Stimulated activated CD8-positive, alpha-beta memory T cell treated with anti-CD3 and anti-CD28 coated beads, Interleukin-15, amount 100 ng/mL, for 4 hours (primary cell): ENCODE data around the gene TWF2.
A peak's percentile ranks its signal among the peaks of the same experiment; 100 is the strongest.

Experiments used
- DNase-seq, 2 donors: peaks; one replicate each; pipeline ENCODE4 v3.0.0-alpha.2; 2020; ENCODE audit warnings: low read depth in 2 of 2

The TWF2 gene

GRCh38 chr3:52202384-52203077 is 36.4 kb downstream of the TWF2 start:
- no peak for DNase-seq

GRCh38 chr3:52200981-52201679 is 37.8 kb downstream of the TWF2 start:
- no peak for DNase-seq

- DNase-seq, result no peak
Observed at GRCh38 chr3:52198643-52199608, 40.0 kb downstream of the TWF2 start.

DNA sequence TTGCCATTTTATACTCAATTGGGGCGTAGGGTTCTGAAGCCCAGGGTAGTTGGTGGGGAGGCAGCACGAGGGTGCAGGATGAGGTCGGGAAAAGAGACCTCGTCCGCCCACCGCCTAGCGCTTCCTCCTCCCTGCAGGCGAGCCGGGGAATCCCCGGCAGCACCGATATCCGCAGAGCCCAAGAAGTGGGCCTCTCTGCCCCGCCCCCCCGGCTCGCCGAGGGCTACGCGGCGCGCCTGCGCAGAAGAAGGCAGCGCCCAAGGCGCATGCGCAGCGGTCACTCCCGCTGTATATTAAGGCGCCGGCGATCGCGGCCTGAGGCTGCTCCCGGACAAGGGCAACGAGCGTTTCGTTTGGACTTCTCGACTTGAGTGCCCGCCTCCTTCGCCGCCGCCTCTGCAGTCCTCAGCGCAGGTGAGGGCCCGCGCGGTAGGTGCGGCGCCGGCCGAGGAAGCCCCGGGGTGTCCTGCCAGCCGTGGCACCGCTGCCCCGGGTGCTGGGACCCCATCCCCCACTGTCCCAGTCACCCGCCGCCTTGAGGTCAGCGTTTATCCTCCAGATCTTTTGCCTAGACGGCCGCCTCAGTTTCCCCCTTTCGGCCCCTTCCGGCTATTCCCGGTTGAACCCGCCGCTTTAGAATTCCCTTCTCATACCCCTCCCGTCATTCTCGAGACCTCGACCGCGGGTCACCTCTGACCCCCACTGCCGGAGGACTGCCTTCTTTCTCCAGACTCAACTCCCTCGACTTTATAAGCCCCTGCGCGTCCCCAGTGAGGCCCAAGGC is 40.9 kb downstream of the TWF2 start, which contains the start of gene ALAS1:
TSS of gene ALAS1 (plus strand) at position 319 of the 784 bp plus-strand sequence. CDS start 1,082 bp downstream, outside the sequence.
- peak; percentile 86 to 89 for DNase-seq

- no peak for DNase-seq
Observed at GRCh38 chr3:52197499-52197841, 41.5 kb downstream of the TWF2 start.

DNA sequence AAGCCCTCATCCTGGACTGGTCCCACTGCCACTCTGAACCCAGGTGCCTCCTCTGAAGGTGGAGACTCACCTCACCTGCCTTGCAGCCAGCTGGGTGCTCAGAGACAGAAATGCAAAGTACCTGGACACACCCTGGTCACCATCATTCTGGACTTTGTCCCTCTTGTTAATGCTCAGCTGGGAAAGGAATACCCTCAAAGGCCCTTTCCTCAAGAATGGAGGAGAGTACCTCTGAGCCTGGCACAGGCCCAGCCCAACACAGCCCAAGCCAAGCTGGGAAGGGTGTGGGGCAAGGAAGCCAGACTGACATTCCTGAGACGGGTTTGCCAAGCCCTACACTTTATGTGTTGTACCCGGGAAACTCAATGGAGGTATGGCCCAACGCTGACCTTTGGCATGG is 42.0 kb downstream of the TWF2 start:
- DNase-seq, result no peak

GRCh38 chr3:52195823-52196331 is 43.1 kb downstream of the TWF2 start:
- no peak for DNase-seq

- no peak for DNase-seq
Observed at GRCh38 chr3:52195291-52195597, 43.7 kb downstream of the TWF2 start.

- DNase-seq, result no peak
Observed at GRCh38 chr3:52194485-52195290, 44.3 kb downstream of the TWF2 start.

- DNase-seq, result no peak
Observed at GRCh38 chr3:52193065-52193464, 45.9 kb downstream of the TWF2 start.

DNA sequence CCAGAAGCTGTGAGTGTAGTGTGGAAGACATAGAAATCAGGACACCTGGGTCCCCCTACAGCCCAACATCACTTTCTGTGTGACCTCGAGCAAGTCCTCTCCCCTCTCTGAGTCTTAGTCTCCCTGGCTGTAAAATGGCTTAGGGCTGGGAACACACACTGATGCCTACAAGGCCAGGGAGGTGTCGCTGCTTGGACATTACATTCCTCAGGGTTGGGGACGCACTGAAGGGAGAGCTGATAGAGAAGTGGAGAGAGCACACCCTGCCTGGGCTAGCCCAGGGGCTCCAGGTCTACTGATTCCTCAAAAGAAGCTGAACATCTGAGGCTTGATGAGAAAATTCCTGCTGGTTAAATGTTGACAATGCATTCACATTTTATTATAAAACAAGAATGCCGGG is 47.3 kb downstream of the TWF2 start:
- DNase-seq, result no peak

DNA sequence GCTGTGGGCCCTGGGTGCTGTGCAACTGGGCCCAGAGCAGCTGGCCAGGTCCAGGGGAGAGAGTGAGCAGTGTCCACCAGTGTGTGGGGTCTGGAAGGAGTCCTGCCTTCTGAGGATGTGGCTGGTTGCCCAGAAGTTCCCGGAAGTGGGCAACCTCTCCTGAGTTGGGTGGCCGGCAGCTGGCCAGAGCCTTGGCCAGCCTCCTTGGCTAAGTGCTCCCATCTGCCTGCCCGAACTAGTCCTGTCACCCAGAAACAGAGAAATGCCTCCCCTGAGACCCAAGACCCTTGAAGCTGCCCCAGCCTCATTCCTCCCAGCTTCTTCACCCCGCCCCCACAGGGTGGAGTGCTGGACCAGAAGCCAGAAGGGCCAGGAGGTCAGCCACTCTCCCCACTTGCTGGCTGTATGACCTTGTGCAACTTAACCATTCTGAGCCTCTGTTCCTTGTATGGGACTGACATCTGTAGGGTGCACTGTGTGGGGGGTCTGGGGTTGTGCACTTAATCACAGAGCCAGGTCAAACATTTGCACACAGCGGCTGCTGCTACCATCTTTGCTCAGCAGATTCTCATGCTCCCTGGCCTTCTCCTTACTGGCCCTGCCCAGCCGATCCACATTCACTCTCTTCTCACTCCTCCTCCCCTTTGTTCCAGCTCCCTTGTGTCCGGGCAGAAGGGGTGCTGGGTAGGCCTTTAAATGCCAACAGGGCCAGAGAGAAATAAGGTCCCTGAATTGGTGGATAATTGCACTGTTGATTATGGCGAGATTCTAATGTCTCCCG is 48.5 kb downstream of the TWF2 start:
- no peak for DNase-seq

DNA sequence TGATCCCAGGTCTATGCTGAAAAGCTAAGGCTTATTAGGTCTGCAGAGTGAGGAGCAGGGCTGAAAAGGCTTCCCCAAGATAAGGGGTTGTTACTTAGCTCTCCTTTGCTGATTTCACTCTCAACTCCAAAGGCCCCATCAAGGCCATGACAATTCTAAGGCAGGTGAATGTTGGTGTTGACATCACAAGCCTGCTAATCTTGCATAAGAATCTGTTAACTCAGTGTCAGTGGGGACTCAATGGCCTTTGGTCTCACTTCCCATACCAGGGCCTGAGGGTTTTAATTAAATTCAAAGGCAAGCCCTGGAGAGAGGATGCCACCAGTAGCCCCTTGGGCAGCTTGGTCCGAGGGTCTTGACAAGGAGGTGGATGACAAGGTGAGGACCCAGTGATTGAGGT is 50.4 kb downstream of the TWF2 start:
- DNase-seq, result no peak

DNA sequence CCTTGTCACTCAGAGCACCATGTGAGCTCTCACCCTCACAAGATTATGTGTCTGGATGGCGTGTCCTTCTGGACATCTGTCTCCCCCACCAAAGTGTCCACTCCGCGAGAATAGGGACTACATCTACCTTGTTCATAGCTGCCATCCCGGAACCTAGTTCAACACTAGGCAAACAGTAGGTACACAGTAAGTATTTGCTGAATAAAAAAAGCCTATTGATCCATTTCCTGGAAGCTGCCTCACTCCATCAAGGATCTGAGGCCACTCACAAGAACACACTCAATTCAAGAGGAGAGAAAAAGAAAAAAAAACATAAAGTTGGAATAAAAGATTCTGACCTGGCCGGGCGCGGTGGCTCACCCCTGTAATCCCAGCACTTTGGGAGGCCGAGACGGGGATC is 52.2 kb downstream of the TWF2 start:
- DNase-seq, result no peak

GRCh38 chr3:52185837-52186236 is 53.1 kb downstream of the TWF2 start:
- no peak for DNase-seq

- DNase-seq, result no peak
Observed at GRCh38 chr3:52185311-52185710, 53.6 kb downstream of the TWF2 start.

GRCh38 chr3:52184690-52185089 is 54.3 kb downstream of the TWF2 start:
- no peak for DNase-seq

DNA sequence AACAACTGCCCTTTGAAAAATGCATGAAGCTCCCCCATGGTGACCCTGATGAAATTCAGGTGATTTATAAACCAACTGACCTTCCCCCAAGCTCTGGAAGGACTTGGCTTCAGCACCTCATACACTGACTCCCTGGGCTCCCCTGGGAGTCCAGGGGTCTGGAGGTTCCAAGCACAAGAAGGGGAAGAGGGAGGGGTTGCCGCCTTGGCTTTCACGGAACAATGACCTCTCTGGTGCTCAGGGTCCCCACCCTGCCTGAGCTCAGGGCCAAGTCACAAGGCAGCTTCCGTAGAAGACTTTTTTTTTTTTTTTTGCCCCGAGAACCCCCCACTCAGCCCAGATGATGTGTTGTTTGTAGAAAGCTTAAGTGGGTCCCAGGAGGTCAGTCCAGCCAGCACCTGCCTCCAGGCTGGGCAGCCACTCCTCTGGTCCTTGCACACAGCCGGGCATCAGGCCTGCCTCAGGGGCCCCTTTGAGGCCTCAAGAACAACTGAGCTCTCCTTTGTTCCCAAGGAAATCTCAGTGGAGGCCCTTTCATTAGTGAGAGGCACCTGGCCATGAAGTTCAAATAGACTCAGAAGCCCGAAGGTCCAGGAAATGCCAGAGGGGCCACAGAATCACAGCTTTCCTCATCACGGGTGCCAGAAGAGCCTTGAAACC is 55.0 kb downstream of the TWF2 start:
- no peak for DNase-seq

GRCh38 chr3:52182691-52183090 is 56.3 kb downstream of the TWF2 start:
- DNase-seq, result no peak
